HFFc6 (cell line): Measurements from ENCODE around the gene SCYGR5. TPM values are rescaled to one million over a fixed set of nuclear protein-coding genes. Genes with fewer than 3 reads are reported as not detected.
A peak's percentile ranks its signal among the peaks of the same experiment; 100 is the strongest.

Experiments used
- DNase-seq: peaks from one replicate; pipeline ENCODE4 v3.0.0-alpha.2; 2018
- H3K27ac Mint-ChIP-seq: 2 replicates; pipeline ENCODE4 v1.8.0; 2020; ENCODE audit warnings: mild to moderate bottlenecking, mixed read lengths
- H3K27me3 Mint-ChIP-seq: 2 replicates; pipeline ENCODE4 v1.8.0; 2021; ENCODE audit warnings: mild to moderate bottlenecking, moderate library complexity, mixed read lengths; ENCODE audit not compliant: insufficient read depth
- H3K36me3 Mint-ChIP-seq: 2 replicates; pipeline ENCODE4 v1.8.0; 2021; ENCODE audit warnings: low read depth, mixed read lengths
- H3K4me1 Mint-ChIP-seq: 2 replicates; pipeline ENCODE4 v1.8.0; 2020; ENCODE audit warnings: low read depth, mixed read lengths
- H3K4me3 Mint-ChIP-seq: 2 replicates; pipeline ENCODE4 v1.8.0; 2020; ENCODE audit warnings: mild to moderate bottlenecking, moderate library complexity, mixed read lengths
- H3K9me3 Mint-ChIP-seq: 2 replicates; pipeline ENCODE4 v1.8.0; 2020; ENCODE audit warnings: mild to moderate bottlenecking, mixed read lengths
- total RNA-seq, 6 experiments: library from RNA; stranded (reverse); fragmentation: NEBNext Ultra II Directional; extraction: Animal tissue kit (Norgen Biotek cat#: 25700); gene quantifications; 2 replicates in 1 of 6; 3 replicates in 5 of 6; pipeline ENCODE4 v1.2.3, GENCODE V29; 2021
- TF ChIP-seq, protein P1 (sequence below): fragments of 200-600 bp; sonication (generic); IDR thresholded peaks from 2 replicates; pipeline ENCODE4 v1.5.0; 2021; ENCODE audit warnings: antibody characterized with exemption, mild to moderate bottlenecking

The SCYGR5 gene
- total RNA-seq, 6 experiments from 2014 or later, result not detected

- Mint-ChIP-seq H3K4me3 (no peak overlapping the region), H3K27me3 (peaks cover 2% of the 10 kb centered on the region), H3K9me3 (no peaks in the 10 kb centered on the region), H3K36me3 (no peaks in the 10 kb centered on the region), H3K27ac (no peak overlapping the region), H3K4me1 (no peaks in the 10 kb centered on the region)
- DNase-seq, result no peak
- TF ChIP-seq, protein P1, sequence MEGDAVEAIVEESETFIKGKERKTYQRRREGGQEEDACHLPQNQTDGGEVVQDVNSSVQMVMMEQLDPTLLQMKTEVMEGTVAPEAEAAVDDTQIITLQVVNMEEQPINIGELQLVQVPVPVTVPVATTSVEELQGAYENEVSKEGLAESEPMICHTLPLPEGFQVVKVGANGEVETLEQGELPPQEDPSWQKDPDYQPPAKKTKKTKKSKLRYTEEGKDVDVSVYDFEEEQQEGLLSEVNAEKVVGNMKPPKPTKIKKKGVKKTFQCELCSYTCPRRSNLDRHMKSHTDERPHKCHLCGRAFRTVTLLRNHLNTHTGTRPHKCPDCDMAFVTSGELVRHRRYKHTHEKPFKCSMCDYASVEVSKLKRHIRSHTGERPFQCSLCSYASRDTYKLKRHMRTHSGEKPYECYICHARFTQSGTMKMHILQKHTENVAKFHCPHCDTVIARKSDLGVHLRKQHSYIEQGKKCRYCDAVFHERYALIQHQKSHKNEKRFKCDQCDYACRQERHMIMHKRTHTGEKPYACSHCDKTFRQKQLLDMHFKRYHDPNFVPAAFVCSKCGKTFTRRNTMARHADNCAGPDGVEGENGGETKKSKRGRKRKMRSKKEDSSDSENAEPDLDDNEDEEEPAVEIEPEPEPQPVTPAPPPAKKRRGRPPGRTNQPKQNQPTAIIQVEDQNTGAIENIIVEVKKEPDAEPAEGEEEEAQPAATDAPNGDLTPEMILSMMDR, result no peak
Observed at GRCh38 chr2:227643990-227644551, 22.5 kb upstream of the SCYGR5 start.

DNA sequence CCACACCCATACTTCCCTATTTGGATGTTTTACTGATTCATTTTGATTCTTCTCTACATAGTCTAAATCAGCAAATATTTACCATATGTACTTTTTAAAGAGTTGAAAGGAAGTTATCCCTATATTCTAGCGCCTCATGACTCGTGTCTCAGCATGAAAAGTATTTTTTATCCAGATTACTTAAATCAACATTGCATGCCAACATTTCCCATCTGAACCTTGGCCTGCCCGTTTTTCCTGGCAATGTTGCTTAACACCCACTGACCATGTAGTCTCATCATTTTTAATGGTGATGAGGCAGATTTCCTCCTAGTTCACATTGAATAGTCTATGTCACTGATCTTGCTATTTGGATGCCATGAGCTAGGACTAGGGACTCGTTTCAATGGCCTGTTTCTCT lies 13.2 kb upstream of the SCYGR5 start:
- H3K27me3 Mint-ChIP-seq, result peaks cover 2% of the 10 kb centered on the region; the same call in 1 of the 2 replicates
- H3K27ac Mint-ChIP-seq, result peak overlapping the region; percentile 48; the same call in 1 of the 2 replicates
- peak; percentile 15 for DNase-seq
- no peaks in the 10 kb centered on the region for H3K9me3 Mint-ChIP-seq
- H3K4me3 Mint-ChIP-seq, result peak overlapping the region; percentile 13; the same call in 1 of the 2 replicates
- H3K4me1 Mint-ChIP-seq, result peaks cover 31% of the 10 kb centered on the region
- H3K36me3 Mint-ChIP-seq, result no peaks in the 10 kb centered on the region
- TF ChIP-seq, protein P1, result no peak

GRCh38 chr2:227654426-227654825 lies 12.2 kb upstream of the SCYGR5 start:
- peaks cover 31% of the 10 kb centered on the region for H3K4me1 Mint-ChIP-seq
- TF ChIP-seq, protein P1, result no peak
- H3K4me3 Mint-ChIP-seq, result no peak overlapping the region
- DNase-seq, result no peak
- no peak overlapping the region for H3K27ac Mint-ChIP-seq
- no peaks in the 10 kb centered on the region; the same call in 1 of the 2 replicates for H3K27me3 Mint-ChIP-seq
- H3K36me3 Mint-ChIP-seq, result no peaks in the 10 kb centered on the region
- no peaks in the 10 kb centered on the region for H3K9me3 Mint-ChIP-seq

DNA sequence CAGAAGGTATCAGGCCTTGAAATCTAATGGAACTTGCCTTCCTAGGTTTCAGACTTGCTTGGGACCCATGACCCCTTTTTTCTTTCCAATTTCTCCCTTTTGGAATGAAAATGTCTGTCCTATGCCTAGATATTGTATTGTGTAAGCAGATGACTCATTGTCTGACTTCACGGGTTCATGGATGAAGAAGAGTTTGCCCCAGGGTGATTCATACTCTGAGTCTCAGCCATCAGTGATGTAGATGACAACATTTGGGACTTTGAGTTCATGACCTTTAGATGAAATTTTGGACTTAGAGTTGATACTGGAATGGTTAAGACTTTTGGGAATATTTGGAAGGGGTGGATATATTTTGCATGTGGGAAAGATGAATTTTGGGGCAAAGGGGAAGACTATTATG lies 11.2 kb upstream of the SCYGR5 start:
- Mint-ChIP-seq H3K27me3 (no peaks in the 10 kb centered on the region; the same call in 1 of the 2 replicates), H3K4me1 (peaks cover 31% of the 10 kb centered on the region), H3K27ac (no peak overlapping the region), H3K4me3 (no peak overlapping the region), H3K36me3 (no peaks in the 10 kb centered on the region), H3K9me3 (no peaks in the 10 kb centered on the region)
- TF ChIP-seq, protein P1, result no peak
- DNase-seq, result peak; percentile 87

GRCh38 chr2:227657199-227657845 lies 9.3 kb upstream of the SCYGR5 start:
- Mint-ChIP-seq H3K36me3 (no peaks in the 10 kb centered on the region), H3K4me3 (no peak overlapping the region), H3K27ac (no peak overlapping the region), H3K27me3 (peaks cover 8% of the 10 kb centered on the region; the same call in 1 of the 2 replicates), H3K9me3 (no peaks in the 10 kb centered on the region), H3K4me1 (peaks cover 31% of the 10 kb centered on the region)
- TF ChIP-seq, protein P1, result no peak
- no peak for DNase-seq
